Breast epithelium (tissue), 3 donors: ENCODE data around the gene SIGLEC7.

Experiments used
- CTCF ChIP-seq, 3 donors: fragments of 450-650 bp; IDR thresholded peaks; one replicate each; pipeline ENCODE4 v1.5.1; 2016 to 2017; ENCODE audit warnings: antibody characterized with exemption in 3 of 3, mild to moderate bottlenecking in 3 of 3, moderate library complexity in 3 of 3
- POLR2A ChIP-seq: fragments of 450-650 bp; IDR thresholded peaks from one replicate; pipeline ENCODE4 v1.6.1; 2016; ENCODE audit warnings: antibody characterized with exemption, mild to moderate bottlenecking, moderate library complexity

- TF ChIP-seq CTCF (IDR thresholded peaks at IDR 0.05), result no peak
- TF ChIP-seq POLR2A, result no peak
Observed at GRCh38 chr19:51198641-51199040, 56.5 kb downstream of the SIGLEC7 start.
